ENCODE measurements around the gene MRPS35.

DNA sequence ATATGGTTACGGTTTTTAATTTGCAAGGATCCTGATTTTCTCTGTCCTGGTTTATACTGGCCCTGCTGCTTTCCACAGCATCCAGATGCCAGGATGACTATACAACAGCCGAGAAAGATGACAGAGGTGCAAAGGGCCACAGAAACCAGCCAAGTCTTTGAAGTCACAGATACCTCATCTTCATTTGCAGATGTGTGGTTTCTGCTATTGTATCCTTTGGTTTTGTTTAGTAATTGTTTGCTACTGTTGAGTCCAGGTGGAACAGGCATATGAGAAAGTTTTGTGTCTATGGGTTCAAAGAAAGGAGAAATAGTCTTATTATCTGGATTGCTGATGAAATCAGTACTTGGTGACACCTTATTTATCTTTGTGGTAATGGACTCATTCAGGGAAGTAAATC, 52.1 kb downstream of the MRPS35 start:
- TF ChIP-seq, protein P1, sequence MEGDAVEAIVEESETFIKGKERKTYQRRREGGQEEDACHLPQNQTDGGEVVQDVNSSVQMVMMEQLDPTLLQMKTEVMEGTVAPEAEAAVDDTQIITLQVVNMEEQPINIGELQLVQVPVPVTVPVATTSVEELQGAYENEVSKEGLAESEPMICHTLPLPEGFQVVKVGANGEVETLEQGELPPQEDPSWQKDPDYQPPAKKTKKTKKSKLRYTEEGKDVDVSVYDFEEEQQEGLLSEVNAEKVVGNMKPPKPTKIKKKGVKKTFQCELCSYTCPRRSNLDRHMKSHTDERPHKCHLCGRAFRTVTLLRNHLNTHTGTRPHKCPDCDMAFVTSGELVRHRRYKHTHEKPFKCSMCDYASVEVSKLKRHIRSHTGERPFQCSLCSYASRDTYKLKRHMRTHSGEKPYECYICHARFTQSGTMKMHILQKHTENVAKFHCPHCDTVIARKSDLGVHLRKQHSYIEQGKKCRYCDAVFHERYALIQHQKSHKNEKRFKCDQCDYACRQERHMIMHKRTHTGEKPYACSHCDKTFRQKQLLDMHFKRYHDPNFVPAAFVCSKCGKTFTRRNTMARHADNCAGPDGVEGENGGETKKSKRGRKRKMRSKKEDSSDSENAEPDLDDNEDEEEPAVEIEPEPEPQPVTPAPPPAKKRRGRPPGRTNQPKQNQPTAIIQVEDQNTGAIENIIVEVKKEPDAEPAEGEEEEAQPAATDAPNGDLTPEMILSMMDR (IDR thresholded peaks at IDR 0.05), result no peak
- TF ChIP-seq POLR2A (IDR thresholded peaks at IDR 0.05), result no peak
